WI38 (cell line): ENCODE results near the gene ITGB7.

Experiments
- H3K4me3 ChIP-seq: 2 replicates; pipeline ENCODE4 v1.5.1; 2011; ENCODE audit warnings: low read depth, mild to moderate bottlenecking, control low read depth, low read length
- CTCF ChIP-seq: IDR thresholded peaks from 2 replicates; pipeline ENCODE4 v1.5.1; 2012; ENCODE audit warnings: low read depth, mild to moderate bottlenecking, control low read depth, low read length

Gene ITGB7

GRCh38 chr12:53220694-53221202 lies 13.7 kb upstream of the ITGB7 start:
- H3K4me3 ChIP-seq = peak overlapping the region; percentile 70
- no peak for TF ChIP-seq CTCF

- peak overlapping the region; percentile 70 for H3K4me3 ChIP-seq
- TF ChIP-seq CTCF = no peak
Observed at GRCh38 chr12:53219956-53220693, 13.1 kb upstream of the ITGB7 start.

GRCh38 chr12:53219292-53219955 lies 12.4 kb upstream of the ITGB7 start:
- TF ChIP-seq CTCF = no peak
- peak overlapping the region; percentile 70 for H3K4me3 ChIP-seq

GRCh38 chr12:53218551-53219291 lies 11.7 kb upstream of the ITGB7 start:
- TF ChIP-seq CTCF = no peak
- H3K4me3 ChIP-seq = peak overlapping the region; percentile 70

- TF ChIP-seq CTCF = no peak
- peak overlapping the region; percentile 70 for H3K4me3 ChIP-seq
Observed at GRCh38 chr12:53217931-53218307, 10.9 kb upstream of the ITGB7 start.

- no peak overlapping the region; the same call in 1 of the 2 replicates for H3K4me3 ChIP-seq
- no peak for TF ChIP-seq CTCF
Observed at GRCh38 chr12:53217051-53217930, 10.2 kb upstream of the ITGB7 start.
